H1 (cell line): ENCODE measurements around the gene ALOX15.

Experiments used
- ATF3 ChIP-seq: IDR thresholded peaks from 2 replicates; pipeline ENCODE4 v1.6.1; 2011; ENCODE audit warnings: low read depth, mild to moderate bottlenecking, low read length; ENCODE audit not compliant: insufficient read depth
- EP300 ChIP-seq, 2 experiments: IDR thresholded peaks; 1 replicate in 1 of 2; 2 replicates in 1 of 2; pipeline ENCODE4 v1.6.1; 2011 to 2012; ENCODE audit warnings: low read depth in 2 of 2, low read length in 2 of 2, mild to moderate bottlenecking in 2 of 2, borderline replicate concordance in 1 of 2, inconsistent platforms in 1 of 2, moderate library complexity in 1 of 2
- SIN3A ChIP-seq, 2 experiments: IDR thresholded peaks in 1 of 2; conservative IDR thresholded peaks in 1 of 2; 2 replicates each; pipeline ENCODE4 v1.6.1; 2011 to 2012; ENCODE audit warnings: low read length in 2 of 2, improper control_type of control experiment in 1 of 2, low read depth in 1 of 2, mild to moderate bottlenecking in 1 of 2
- TAF1 ChIP-seq: IDR thresholded peaks from 2 replicates; pipeline ENCODE4 v1.6.1; 2011; ENCODE audit warnings: mild to moderate bottlenecking, low read depth, low read length
- TF ChIP-seq, protein P1 (sequence below), 3 experiments: IDR thresholded peaks; 1 replicate in 2 of 3; 2 replicates in 1 of 3; pipeline versions ENCODE4 v1.5.1 to v1.6.1; 2011; ENCODE audit warnings: low read length in 3 of 3, mild to moderate bottlenecking in 3 of 3, inconsistent platforms in 2 of 3, low read depth in 1 of 3, moderate library complexity in 1 of 3; ENCODE audit not compliant: insufficient read depth in 1 of 3; ENCODE audit errors: control extremely low read depth in 1 of 3

GRCh38 chr17:4642286-4642685 is 808 bp upstream of the ALOX15 start:
- TF ChIP-seq ATF3 (no peak), SIN3A (conservative IDR thresholded peaks at IDR 0.05 in 1 of 2, IDR thresholded peaks at IDR 0.05 in 1 of 2; ENCODE audit: low read depth in 1 of 2, low read length in 2 of 2) (no peak), EP300 (IDR thresholded peaks at IDR 0.05; ENCODE audit: borderline replicate concordance in 1 of 2, low read depth in 2 of 2, low read length in 2 of 2) (no peak), TAF1 (no peak)
- TF ChIP-seq, protein P1, sequence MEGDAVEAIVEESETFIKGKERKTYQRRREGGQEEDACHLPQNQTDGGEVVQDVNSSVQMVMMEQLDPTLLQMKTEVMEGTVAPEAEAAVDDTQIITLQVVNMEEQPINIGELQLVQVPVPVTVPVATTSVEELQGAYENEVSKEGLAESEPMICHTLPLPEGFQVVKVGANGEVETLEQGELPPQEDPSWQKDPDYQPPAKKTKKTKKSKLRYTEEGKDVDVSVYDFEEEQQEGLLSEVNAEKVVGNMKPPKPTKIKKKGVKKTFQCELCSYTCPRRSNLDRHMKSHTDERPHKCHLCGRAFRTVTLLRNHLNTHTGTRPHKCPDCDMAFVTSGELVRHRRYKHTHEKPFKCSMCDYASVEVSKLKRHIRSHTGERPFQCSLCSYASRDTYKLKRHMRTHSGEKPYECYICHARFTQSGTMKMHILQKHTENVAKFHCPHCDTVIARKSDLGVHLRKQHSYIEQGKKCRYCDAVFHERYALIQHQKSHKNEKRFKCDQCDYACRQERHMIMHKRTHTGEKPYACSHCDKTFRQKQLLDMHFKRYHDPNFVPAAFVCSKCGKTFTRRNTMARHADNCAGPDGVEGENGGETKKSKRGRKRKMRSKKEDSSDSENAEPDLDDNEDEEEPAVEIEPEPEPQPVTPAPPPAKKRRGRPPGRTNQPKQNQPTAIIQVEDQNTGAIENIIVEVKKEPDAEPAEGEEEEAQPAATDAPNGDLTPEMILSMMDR (IDR thresholded peaks at IDR 0.05; ENCODE audit: control extremely low read depth in 1 of 3, insufficient read depth in 1 of 3, low read depth in 1 of 3, low read length in 3 of 3), result no peak
